Measurements from ENCODE around the gene SFT2D2. TPM values are rescaled to one million over a fixed set of nuclear protein-coding genes. Genes with fewer than 3 reads are reported as not detected.

The SFT2D2 gene
- polyA plus RNA-seq, 1 donor (not counting 4 experiments of a cell fraction or from before 2014, with no cell fraction given): 27.6 TPM

GRCh38 chr1:168288311-168289052 lies 62.7 kb downstream of the SFT2D2 start:
- FAIRE-seq (no peak), DNase-seq (ENCODE audit: low read depth, low spot score) (no peak)

GRCh38 chr1:168291222-168291837 lies 65.5 kb downstream of the SFT2D2 start:
- H3K9ac ChIP-seq (ENCODE audit: control insufficient read depth, extremely low read depth, insufficient read depth, low read length): no peak overlapping the region
- dilution Hi-C loops (cut with MboI; ENCODE audit: extremely low pct_ligation_motif_present, low sequenced_read_pairs): no loop called here
- H3K27ac ChIP-seq (ENCODE audit: control insufficient read depth, insufficient read depth, low read length): no peak overlapping the region
- peaks cover 14% of the 10 kb centered on the region for H3K4me1 ChIP-seq (ENCODE audit: control insufficient read depth, extremely low read depth, insufficient read depth, low read length)
- H3K79me2 ChIP-seq (ENCODE audit: control insufficient read depth, insufficient read depth, low read length): no peaks in the 10 kb centered on the region
- no peak overlapping the region for H3K4me2 ChIP-seq (ENCODE audit: control insufficient read depth, extremely low read depth, insufficient read depth, low read depth, low read length)
- no peaks in the 10 kb centered on the region for H3K9me3 ChIP-seq (ENCODE audit: control insufficient read depth, low read depth, low read length)
- FAIRE-seq: no peak
- H2AFZ ChIP-seq (ENCODE audit: control insufficient read depth, low read length): no peak overlapping the region
- no peak overlapping the region for H3K4me3 ChIP-seq (ENCODE audit: control insufficient read depth in 2 of 3, extremely low read depth in 1 of 3, insufficient read depth in 2 of 3, low read depth in 1 of 3, low read length in 3 of 3)
- no peaks in the 10 kb centered on the region for H3K27me3 ChIP-seq (ENCODE audit: control insufficient read depth, extremely low read depth, insufficient read depth, low read length)
- peaks cover 0 to 1% of the 10 kb centered on the region in 2 experiments for H3K36me3 ChIP-seq (ENCODE audit: control insufficient read depth in 2 of 2, extremely low read depth in 1 of 2, insufficient read depth in 2 of 2, low read length in 2 of 2)
- H4K20me1 ChIP-seq (ENCODE audit: control insufficient read depth, extremely low read depth, insufficient read depth, low read length): no peaks in the 10 kb centered on the region
- no peaks in the 10 kb centered on the region for H3K9me1 ChIP-seq (ENCODE audit: control insufficient read depth, extremely low read depth, insufficient read depth, low read length)
- TF ChIP-seq EZH2 (IDR thresholded peaks at IDR 0.05; ENCODE audit: low read length) (no peak), CTCF (optimal IDR thresholded peaks at IDR 0.05 in 1 of 3, IDR thresholded peaks at IDR 0.05 in 1 of 3, conservative IDR thresholded peaks at IDR 0.05 in 1 of 3; ENCODE audit: extremely low read depth in 1 of 3, insufficient read depth in 2 of 3, low read length in 3 of 3) (no peak)
- no peak for DNase-seq (ENCODE audit: low read depth, low spot score)

More at GRCh38 chr1:168288311-168289052, 62.7 kb downstream of the SFT2D2 start:
- no peaks in the 10 kb centered on the region for H4K20me1 ChIP-seq (ENCODE audit: control insufficient read depth, extremely low read depth, insufficient read depth, low read length)
- no peaks in the 10 kb centered on the region for H3K36me3 ChIP-seq (ENCODE audit: control insufficient read depth in 2 of 2, extremely low read depth in 1 of 2, insufficient read depth in 2 of 2, low read length in 2 of 2)
- H3K27ac ChIP-seq (ENCODE audit: control insufficient read depth, insufficient read depth, low read length): no peak overlapping the region
- H3K9me1 ChIP-seq (ENCODE audit: control insufficient read depth, extremely low read depth, insufficient read depth, low read length): no peaks in the 10 kb centered on the region
- no peak overlapping the region for H2AFZ ChIP-seq (ENCODE audit: control insufficient read depth, low read length)
- H3K4me1 ChIP-seq (ENCODE audit: control insufficient read depth, extremely low read depth, insufficient read depth, low read length): peaks cover 32% of the 10 kb centered on the region
- no peaks in the 10 kb centered on the region for H3K79me2 ChIP-seq (ENCODE audit: control insufficient read depth, insufficient read depth, low read length)
- TF ChIP-seq EZH2 (IDR thresholded peaks at IDR 0.05; ENCODE audit: low read length): no peak
- TF ChIP-seq CTCF (optimal IDR thresholded peaks at IDR 0.05 in 1 of 3, IDR thresholded peaks at IDR 0.05 in 1 of 3, conservative IDR thresholded peaks at IDR 0.05 in 1 of 3; ENCODE audit: extremely low read depth in 1 of 3, insufficient read depth in 2 of 3, low read length in 3 of 3): no peak
- no peak overlapping the region for H3K9ac ChIP-seq (ENCODE audit: control insufficient read depth, extremely low read depth, insufficient read depth, low read length)
- dilution Hi-C loops (cut with MboI; ENCODE audit: extremely low pct_ligation_motif_present, low sequenced_read_pairs): no loop called here
- no peaks in the 10 kb centered on the region for H3K9me3 ChIP-seq (ENCODE audit: control insufficient read depth, low read depth, low read length)
- no peak overlapping the region for H3K4me3 ChIP-seq (ENCODE audit: control insufficient read depth in 2 of 3, extremely low read depth in 1 of 3, insufficient read depth in 2 of 3, low read depth in 1 of 3, low read length in 3 of 3)
- no peaks in the 10 kb centered on the region for H3K27me3 ChIP-seq (ENCODE audit: control insufficient read depth, extremely low read depth, insufficient read depth, low read length)
- H3K4me2 ChIP-seq (ENCODE audit: control insufficient read depth, extremely low read depth, insufficient read depth, low read depth, low read length): no peak overlapping the region

Measured in keratinocyte (primary cell).